A549 (cell line): ENCODE results near the gene ADGRL2.

Experiments
- ESRRA ChIP-seq: fragments of 150-350 bp; IDR thresholded peaks from 2 replicates; pipeline ENCODE4 v1.6.1; 2014; ENCODE audit warnings: mild to moderate bottlenecking, low read length, borderline replicate concordance
- POLR2A ChIP-seq: IDR thresholded peaks from 2 replicates; pipeline ENCODE4 v1.6.1; 2012; ENCODE audit warnings: mild to moderate bottlenecking, low read length
- TF ChIP-seq, protein P1 (sequence below): fragments of >200 bp; sonication (Bioruptor Twin); formaldehyde crosslinking; IDR thresholded peaks from 3 replicates; pipeline ENCODE4 v1.5.1; 2016

DNA sequence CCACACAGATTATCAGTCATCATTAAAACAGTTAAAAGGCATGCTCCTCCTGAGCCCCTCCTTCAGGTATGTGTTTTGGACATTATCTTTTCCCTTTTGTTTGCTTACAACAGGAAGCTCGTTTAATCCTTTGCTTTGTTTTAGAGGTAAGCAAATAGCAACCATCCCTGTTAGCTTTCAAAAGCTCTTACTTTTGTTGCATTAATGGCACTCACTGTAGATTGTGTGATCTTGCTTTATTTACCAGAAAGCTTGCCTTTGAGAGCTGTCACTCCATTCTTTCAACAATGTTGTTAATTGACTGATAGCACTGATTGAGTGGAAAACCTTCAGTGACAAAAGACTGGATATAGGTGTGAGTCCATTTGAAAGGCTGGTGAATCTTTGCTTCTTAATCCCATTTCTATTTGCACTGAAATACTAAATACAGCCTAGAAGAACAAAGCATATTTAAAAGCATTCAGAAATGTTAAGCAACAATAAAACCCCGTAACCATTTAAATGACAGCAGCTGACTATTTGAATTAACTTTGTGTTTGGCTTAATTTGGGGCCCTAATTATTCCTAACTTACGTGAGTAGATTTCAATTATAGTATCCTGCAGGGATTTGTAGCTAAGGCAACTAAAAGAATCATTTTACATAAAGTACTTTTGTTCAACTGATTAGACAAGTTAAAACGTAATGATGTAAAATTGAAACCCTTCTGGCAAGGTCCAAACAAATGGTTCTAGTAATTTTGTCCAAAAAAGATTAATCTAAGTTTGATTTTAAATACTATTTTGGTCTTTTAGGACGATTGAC, 48.3 kb downstream of the ADGRL2 start:
- TF ChIP-seq, protein P1, sequence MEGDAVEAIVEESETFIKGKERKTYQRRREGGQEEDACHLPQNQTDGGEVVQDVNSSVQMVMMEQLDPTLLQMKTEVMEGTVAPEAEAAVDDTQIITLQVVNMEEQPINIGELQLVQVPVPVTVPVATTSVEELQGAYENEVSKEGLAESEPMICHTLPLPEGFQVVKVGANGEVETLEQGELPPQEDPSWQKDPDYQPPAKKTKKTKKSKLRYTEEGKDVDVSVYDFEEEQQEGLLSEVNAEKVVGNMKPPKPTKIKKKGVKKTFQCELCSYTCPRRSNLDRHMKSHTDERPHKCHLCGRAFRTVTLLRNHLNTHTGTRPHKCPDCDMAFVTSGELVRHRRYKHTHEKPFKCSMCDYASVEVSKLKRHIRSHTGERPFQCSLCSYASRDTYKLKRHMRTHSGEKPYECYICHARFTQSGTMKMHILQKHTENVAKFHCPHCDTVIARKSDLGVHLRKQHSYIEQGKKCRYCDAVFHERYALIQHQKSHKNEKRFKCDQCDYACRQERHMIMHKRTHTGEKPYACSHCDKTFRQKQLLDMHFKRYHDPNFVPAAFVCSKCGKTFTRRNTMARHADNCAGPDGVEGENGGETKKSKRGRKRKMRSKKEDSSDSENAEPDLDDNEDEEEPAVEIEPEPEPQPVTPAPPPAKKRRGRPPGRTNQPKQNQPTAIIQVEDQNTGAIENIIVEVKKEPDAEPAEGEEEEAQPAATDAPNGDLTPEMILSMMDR: no peak
- no peak for TF ChIP-seq POLR2A
- no peak for TF ChIP-seq ESRRA
